Kidney capillary endothelial cell (primary cell): ENCODE measurements around the gene S1PR4.
"Not testable (repeated sequence)": the region's sequence is repeated elsewhere in the genome, so short reads cannot be mapped to it uniquely, and the experiment has no call there.

ENCODE experiments used
- DNase-seq: peaks from one replicate; pipeline ENCODE4 v3.0.0-alpha.2; 2018; ENCODE audit warnings: low spot score

Gene S1PR4

GRCh38 chr19:3220576-3220975 lies 42.0 kb downstream of the S1PR4 start:
- DNase-seq, result no peak

DNA sequence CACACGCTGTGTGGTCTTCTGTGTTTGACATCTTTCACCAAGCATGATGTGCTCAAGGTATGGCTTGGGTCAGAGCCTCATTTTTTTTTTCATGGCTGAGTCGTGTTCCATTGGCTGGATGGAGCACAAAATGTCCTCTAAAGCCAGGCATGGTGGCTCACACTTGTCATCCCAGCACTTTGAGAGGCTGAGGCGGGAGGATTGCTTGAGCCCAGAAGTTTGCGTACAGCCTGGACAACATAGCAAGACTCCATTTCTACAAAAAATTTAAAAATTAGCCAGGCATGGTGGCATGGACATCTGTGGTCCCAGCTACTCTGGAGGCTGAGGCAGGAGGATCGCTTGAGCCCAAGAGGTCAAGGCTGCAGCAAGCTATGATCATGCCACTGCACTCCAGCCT lies 43.0 kb downstream of the S1PR4 start:
- not testable (repeated sequence) for DNase-seq

GRCh38 chr19:3222709-3223108 lies 44.1 kb downstream of the S1PR4 start:
- no peak for DNase-seq

GRCh38 chr19:3224346-3225168 lies 46.0 kb downstream of the S1PR4 start, which contains the start of gene CELF5:
Gene CELF5 (plus strand): TSS chr19:3224661. CDS start chr19:3224740, 79 bp downstream.
- DNase-seq, result no peak

DNA sequence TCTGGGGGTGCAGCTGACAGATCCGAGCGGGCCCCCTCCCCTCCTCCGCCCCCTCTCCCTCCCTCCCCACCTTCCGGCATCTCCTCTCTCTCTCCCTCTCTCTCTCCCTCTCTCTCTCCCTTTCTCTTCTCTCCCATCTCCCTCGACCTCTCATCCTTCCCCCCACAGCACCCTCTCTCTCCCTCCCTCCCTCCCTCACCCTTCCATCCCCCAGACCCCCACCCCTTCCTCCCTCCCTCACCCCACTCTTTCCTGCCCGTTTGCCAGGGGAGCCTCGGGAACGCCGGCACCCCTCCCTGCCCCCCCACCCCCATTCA lies 46.6 kb downstream of the S1PR4 start:
- no peak for DNase-seq

DNA sequence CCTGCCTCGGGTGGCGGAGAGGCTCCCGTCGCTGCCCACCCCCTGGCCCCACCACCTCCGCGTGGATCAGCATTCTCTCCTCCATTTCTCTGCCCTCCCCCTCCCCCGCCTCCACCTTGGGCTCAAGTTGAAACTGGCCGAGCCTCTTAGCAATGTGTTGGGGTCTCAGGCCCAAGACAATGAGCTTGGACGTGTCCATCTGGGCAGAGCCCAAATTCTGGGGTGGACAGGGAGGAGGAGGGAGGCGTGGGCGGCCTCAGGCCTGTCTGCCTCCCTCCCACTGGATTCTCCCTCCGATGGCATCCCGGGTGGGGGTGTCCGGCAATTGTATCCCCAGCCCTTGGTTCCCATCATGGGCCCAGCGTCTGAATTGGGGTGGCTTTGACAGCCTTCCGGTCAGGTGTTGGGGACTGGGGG lies 47.1 kb downstream of the S1PR4 start:
- no peak for DNase-seq

- no peak for DNase-seq
Measured at GRCh38 chr19:3227054-3227626, 48.6 kb downstream of the S1PR4 start.

GRCh38 chr19:3229346-3229743 lies 50.8 kb downstream of the S1PR4 start:
- DNase-seq, result no peak
